GM12801 (cell line): Measurements from ENCODE around the gene GRID1.

Experiments used
- TF ChIP-seq, protein P1 (sequence below): IDR thresholded peaks from one replicate; pipeline ENCODE4 v1.5.1; 2011; ENCODE audit warnings: control low read depth; ENCODE audit not compliant: insufficient read length; ENCODE audit errors: extremely low read depth

GRID1 gene

GRCh38 chr10:85850736-85851135 lies 515.9 kb downstream of the GRID1 start:
- TF ChIP-seq, protein P1, sequence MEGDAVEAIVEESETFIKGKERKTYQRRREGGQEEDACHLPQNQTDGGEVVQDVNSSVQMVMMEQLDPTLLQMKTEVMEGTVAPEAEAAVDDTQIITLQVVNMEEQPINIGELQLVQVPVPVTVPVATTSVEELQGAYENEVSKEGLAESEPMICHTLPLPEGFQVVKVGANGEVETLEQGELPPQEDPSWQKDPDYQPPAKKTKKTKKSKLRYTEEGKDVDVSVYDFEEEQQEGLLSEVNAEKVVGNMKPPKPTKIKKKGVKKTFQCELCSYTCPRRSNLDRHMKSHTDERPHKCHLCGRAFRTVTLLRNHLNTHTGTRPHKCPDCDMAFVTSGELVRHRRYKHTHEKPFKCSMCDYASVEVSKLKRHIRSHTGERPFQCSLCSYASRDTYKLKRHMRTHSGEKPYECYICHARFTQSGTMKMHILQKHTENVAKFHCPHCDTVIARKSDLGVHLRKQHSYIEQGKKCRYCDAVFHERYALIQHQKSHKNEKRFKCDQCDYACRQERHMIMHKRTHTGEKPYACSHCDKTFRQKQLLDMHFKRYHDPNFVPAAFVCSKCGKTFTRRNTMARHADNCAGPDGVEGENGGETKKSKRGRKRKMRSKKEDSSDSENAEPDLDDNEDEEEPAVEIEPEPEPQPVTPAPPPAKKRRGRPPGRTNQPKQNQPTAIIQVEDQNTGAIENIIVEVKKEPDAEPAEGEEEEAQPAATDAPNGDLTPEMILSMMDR = no peak

DNA sequence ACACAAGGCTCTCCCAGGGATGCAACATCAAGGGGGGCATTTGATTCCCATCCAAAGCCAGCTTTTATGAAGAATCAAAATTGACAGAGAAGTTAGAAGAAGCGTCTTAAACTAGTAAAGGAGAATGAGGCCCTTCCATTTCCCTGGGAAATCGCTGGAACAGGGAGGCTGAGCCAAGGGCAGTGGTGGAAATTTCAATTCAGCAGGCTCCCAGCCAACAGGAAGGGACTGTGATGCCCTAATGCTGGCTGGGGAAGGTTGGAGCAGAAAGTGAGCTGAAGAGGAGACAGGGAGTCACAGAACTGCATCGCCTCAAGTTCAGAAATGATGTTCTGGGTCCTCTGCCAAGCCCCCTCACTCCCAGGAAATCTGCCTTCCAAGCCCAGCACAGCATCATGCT lies 517.3 kb downstream of the GRID1 start:
- TF ChIP-seq, protein P1 = no peak

- TF ChIP-seq, protein P1 = no peak
These were observed 517.8 kb downstream of the GRID1 start for GRCh38 chr10:85848756-85849155.

- TF ChIP-seq, protein P1 = no peak
These were observed 519.5 kb downstream of the GRID1 start for GRCh38 chr10:85847085-85847484.

- TF ChIP-seq, protein P1 = no peak
These were observed 533.6 kb downstream of the GRID1 start for GRCh38 chr10:85832988-85833387.

DNA sequence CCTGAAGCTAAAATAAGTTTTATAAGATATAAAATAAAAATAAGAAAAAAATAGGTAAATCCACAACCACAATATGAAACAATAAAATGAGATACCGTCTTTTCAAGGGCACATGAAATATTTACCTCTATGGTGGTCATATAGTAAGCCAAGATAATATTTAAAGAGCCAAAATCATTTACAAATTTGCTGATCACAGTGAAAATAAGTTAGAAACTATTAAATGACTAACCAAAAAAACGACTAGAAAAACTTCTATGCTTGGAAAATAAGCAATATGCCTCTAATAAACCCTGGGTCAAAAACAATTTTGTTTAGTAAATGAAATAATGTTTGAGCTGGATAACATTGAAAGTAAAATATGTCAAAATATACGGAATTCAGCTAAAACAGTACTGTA lies 535.2 kb downstream of the GRID1 start:
- TF ChIP-seq, protein P1 = no peak

DNA sequence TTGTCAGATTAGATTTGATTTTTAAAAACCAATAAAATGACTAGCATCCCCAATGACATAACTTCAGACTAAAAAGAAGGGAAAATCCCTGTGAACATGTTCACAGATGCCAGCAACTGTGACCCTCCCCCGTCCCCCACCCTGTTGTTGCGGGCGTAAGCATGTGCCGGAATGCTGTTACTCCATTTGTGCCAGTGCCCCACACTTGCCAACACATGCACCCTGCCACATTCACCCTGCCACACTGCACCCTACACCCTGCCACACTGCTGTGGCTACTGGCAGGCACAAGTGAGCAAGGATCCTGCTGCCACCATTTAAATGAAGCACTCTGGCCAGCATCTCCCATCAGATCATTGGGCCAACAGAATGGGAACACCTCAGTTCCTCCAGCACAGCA lies 540.2 kb downstream of the GRID1 start:
- TF ChIP-seq, protein P1 = no peak

DNA sequence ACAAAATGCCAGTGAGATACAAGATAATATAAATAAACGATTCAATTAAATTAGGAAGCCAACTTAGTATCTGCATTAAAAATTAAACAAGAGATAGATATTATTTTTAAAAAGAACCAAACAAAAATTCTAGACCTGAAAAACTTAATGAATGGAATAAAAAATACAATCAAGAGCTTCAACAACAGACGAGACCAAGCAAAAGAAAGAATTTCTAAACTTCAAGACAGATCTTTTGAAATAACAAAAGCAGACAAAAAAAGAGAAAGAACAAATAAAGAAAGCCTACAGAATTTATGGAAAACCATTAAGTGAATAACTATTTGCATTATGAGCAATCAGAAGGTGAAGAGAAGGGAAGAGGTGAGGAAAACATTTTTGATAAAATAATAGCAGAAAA lies 555.2 kb downstream of the GRID1 start:
- TF ChIP-seq, protein P1 = no peak
